Transverse colon (tissue), 4 donors: ENCODE measurements around the gene LRRC14B. TPM values are rescaled to one million over a fixed set of nuclear protein-coding genes. Genes with fewer than 3 reads are reported as not detected.

Source experiments
- DNase-seq: peaks from one replicate; pipeline ENCODE4 v3.0.0-alpha.2; 2019
- H3K27ac ChIP-seq, 4 donors: fragments of 200-600 bp; sonication (generic); 2 replicates each; pipeline ENCODE4 v1.5.1; 2016 to 2018; ENCODE audit warnings: inconsistent platforms in 4 of 4
- H3K27me3 ChIP-seq: fragments of 200-600 bp; sonication (generic); 2 replicates; pipeline ENCODE4 v1.5.1; 2017; ENCODE audit warnings: inconsistent platforms
- H3K36me3 ChIP-seq, 4 donors: fragments of 200-600 bp; sonication (generic); 2 replicates each; pipeline ENCODE4 v1.5.1; 2017 to 2019; ENCODE audit warnings: inconsistent platforms in 4 of 4
- H3K4me1 ChIP-seq, 4 donors: fragments of 200-600 bp; sonication (generic); 2 replicates each; pipeline ENCODE4 v1.5.1; 2017 to 2020; ENCODE audit warnings: inconsistent platforms in 4 of 4
- H3K4me3 ChIP-seq, 4 donors: fragments of 200-600 bp; sonication (generic); 1 replicate in 1 of 4; 2 replicates in 3 of 4; pipeline versions ENCODE4 v1.5.1 to v1.6.1; 2017 to 2019; ENCODE audit warnings: inconsistent platforms in 4 of 4
- H3K9me3 ChIP-seq, 2 donors: fragments of 200-600 bp; sonication (generic); 2 replicates each; pipeline ENCODE4 v1.5.1; 2017 to 2019; ENCODE audit warnings: inconsistent platforms in 2 of 2
- EP300 ChIP-seq: sonication (generic); formaldehyde crosslinking; IDR thresholded peaks from one replicate; pipeline ENCODE4 v1.6.1; 2017; ENCODE audit warnings: antibody characterized with exemption, low read depth
- POLR2A ChIP-seq: fragments of 450-650 bp; IDR thresholded peaks from one replicate; pipeline ENCODE4 v1.6.1; 2016; ENCODE audit warnings: antibody characterized with exemption, mild to moderate bottlenecking, moderate library complexity
- POLR2AphosphoS5 ChIP-seq, 3 donors: sonication (generic); formaldehyde crosslinking; IDR thresholded peaks; one replicate each; pipeline ENCODE4 v1.6.1; 2016; ENCODE audit warnings: antibody characterized with exemption in 3 of 3
- WGBS, 2 donors: methylation state at CpG; one replicate each; pipeline ENCODE4 v1.1.5; 2018; ENCODE audit warnings: low coverage in 1 of 2; 5-methylcytosine and 5-hydroxymethylcytosine counted together
- in situ Hi-C, 4 donors: fragments of 200-750 bp; cut with MboI; loops; one replicate each; pipeline versions ENCODE4 v1.15.0 to v1.15.1; 2017; ENCODE audit warnings: low sequenced_read_pairs in 3 of 4, low pct_ligation_motif_present in 1 of 4, low pct_unique_long_range_greater_than_20kb in 1 of 4
- intact Hi-C: fragments of 100-400 bp; cut with DNase I; formaldehyde crosslinking; loops from one replicate; pipeline ENCODE4 v1.15.1; 2023; ENCODE audit warnings: low total_unique reads
- total RNA-seq, 4 donors: library from RNA; depleted of rRNA; stranded (reverse); fragments of >200 nt; gene quantifications; one replicate each; pipeline ENCODE4 v1.1.0, GENCODE V29; 2016
- TF ChIP-seq, protein P1 (sequence below), 5 experiments: fragments of 200-600 bp in 3 of 5; fragments of 450-650 bp in 2 of 5; sonication (generic) in 3 of 5; IDR thresholded peaks; 1 replicate in 2 of 5; 2 replicates in 3 of 5; pipeline ENCODE4 v1.5.1; 2016 to 2017; ENCODE audit warnings: antibody characterized with exemption in 5 of 5, inconsistent platforms in 3 of 5, mild to moderate bottlenecking in 2 of 5, moderate library complexity in 1 of 5

LRRC14B gene
- total RNA-seq, result not detected

DNA sequence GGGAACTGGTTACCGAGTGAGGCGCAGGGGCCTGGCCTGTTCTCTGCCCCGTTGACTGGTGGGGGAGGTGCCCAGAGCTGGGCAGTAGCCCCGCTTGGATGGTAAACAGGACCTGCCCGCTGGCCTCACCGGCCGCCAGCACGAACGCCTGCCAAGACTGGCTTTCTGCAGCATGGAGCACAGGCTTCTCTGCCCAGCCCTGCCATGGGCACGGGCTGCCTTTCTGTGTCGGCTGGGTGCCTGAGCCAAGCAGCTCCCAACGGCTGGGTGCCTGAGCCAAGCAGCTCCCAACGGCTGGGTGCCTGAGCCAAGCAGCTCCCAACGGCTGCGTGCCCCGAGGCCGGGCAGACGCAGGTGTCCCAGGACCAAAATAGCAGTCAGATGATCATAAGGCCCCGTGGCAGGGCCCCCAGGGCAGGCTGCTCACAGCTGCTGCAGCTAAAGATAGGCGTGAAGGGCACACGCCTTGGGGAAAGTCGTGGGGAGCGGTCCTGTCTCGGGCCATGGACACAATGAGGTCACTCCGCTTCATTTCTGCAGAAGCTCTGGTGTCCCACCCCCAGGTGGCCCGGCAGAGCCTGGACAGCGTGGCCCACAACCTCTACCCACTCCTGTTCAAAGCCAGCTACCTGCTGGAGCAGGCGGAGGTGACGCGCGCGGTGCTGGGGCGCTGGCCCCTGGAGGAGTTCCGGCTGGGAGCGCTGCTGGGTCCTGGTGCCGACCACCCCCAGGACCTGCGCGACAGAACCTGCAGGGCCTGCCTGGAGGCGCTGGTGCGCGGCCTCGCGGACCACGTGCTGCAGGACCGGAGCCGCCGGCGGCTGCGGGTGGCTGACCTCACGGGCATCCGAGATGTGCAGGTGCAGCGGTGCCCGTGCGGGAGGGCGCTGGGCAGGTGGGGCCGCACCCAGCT lies at the start of gene LRRC14B:
TSS of gene LRRC14B (plus strand) at position 460 of the 913 bp plus-strand sequence. CDS start at position 504, 44 bp downstream.
- H3K4me3 ChIP-seq, result peak within 1 kb of the TSS in 1 of 4 donors; percentile 8
- 9% methylated on average over 35 of the region's 56 CpGs; no CpG with 5 or more reads in 1 of the 2 donors for WGBS, 2 donors
- peaks cover 24% of the 10 kb centered on the region for H3K27me3 ChIP-seq
- H3K9me3 ChIP-seq, result no peaks in the 10 kb centered on the region
- H3K4me1 ChIP-seq, result peaks cover 4 to 17% (median 14%) of the 10 kb centered on the region in 4 donors
- in situ Hi-C loops (no loop called here), intact Hi-C loops (no loop called here)
- H3K27ac ChIP-seq, result peak within 1 kb of the TSS in 2 of 4 donors; percentile 39 to 69
- H3K36me3 ChIP-seq, result no peaks in the 10 kb centered on the region
- TF ChIP-seq, protein P1, sequence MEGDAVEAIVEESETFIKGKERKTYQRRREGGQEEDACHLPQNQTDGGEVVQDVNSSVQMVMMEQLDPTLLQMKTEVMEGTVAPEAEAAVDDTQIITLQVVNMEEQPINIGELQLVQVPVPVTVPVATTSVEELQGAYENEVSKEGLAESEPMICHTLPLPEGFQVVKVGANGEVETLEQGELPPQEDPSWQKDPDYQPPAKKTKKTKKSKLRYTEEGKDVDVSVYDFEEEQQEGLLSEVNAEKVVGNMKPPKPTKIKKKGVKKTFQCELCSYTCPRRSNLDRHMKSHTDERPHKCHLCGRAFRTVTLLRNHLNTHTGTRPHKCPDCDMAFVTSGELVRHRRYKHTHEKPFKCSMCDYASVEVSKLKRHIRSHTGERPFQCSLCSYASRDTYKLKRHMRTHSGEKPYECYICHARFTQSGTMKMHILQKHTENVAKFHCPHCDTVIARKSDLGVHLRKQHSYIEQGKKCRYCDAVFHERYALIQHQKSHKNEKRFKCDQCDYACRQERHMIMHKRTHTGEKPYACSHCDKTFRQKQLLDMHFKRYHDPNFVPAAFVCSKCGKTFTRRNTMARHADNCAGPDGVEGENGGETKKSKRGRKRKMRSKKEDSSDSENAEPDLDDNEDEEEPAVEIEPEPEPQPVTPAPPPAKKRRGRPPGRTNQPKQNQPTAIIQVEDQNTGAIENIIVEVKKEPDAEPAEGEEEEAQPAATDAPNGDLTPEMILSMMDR (IDR thresholded peaks at IDR 0.05), result no peak
- no peak for TF ChIP-seq POLR2A
- TF ChIP-seq POLR2AphosphoS5 (IDR thresholded peaks at IDR 0.05), result no peak
- no peak for TF ChIP-seq EP300
- peak; percentile 44 for DNase-seq

DNA sequence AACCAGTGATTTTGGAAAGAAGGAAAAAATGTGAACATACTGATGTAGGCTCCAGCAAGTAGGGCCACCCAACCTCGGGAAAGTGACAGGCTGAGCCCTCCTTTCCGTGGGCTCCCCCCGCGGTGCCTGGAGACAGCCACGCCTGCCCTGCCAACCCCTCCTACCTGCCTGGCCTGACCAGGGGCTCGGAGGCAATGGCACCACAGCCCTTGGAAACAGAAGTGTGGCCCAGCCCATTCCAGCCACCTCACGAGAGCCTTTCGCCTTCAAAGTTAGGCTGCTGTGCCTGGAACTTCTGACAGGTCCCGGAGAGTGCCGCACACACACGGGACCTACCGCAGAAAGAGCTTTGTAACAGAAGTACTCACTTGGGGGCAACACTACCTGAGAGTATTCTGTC lies 49.5 kb upstream of the LRRC14B start:
- in situ Hi-C loops, result no loop called here
- no peak overlapping the region for H3K4me3 ChIP-seq
- intact Hi-C loops, result no loop called here
- DNase-seq, result no peak
- TF ChIP-seq POLR2A, result no peak
- no peak for TF ChIP-seq EP300
- no peak for TF ChIP-seq POLR2AphosphoS5 (IDR thresholded peaks at IDR 0.05)
- H3K9me3 ChIP-seq, result no peaks in the 10 kb centered on the region
- H3K4me1 ChIP-seq, result no peaks in the 10 kb centered on the region
- WGBS, 2 donors, result 60 to 84% methylated on average over 2 to 12 of the region's 12 CpGs
- H3K27ac ChIP-seq, result no peak overlapping the region
- no peaks in the 10 kb centered on the region for H3K27me3 ChIP-seq
- no peaks in the 10 kb centered on the region for H3K36me3 ChIP-seq

DNA sequence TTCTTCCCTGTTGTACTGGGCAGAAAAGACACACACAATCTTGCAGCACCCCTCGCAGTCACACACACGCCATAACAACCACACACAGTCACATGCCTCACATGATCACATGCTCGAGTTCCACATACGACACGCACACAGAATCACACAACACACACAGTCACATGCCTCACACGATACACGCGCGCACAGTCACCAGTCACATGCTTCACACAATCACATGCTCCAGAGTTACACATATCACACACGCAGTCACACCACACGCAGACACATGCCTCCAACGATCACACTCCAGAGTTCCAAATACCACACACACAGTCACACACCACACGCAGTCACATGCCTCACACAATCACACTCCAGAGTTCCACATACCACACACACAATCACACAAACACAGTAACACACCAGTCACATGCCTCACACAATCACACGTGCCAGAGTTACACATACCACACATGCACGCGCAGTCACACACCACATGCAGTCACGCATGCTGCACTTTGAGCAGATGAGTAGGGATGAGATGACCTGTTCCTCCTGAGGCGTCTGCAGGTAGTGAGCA lies 49.0 kb upstream of the LRRC14B start:
- 85 to 90% methylated on average over 5 to 18 of the region's 18 CpGs for WGBS, 2 donors
- TF ChIP-seq EP300, result no peak
- TF ChIP-seq, protein P1 (IDR thresholded peaks at IDR 0.05), result no peak
- no peak for TF ChIP-seq POLR2A
- intact Hi-C loops (no loop called here), in situ Hi-C loops (no loop called here)
- Histone ChIP-seq H3K4me3 (no peak overlapping the region), H3K9me3 (peaks cover 3 to 5% of the 10 kb centered on the region in 2 donors), H3K4me1 (no peaks in the 10 kb centered on the region), H3K27ac (no peak overlapping the region), H3K36me3 (no peaks in the 10 kb centered on the region), H3K27me3 (no peaks in the 10 kb centered on the region)
- no peak for DNase-seq

DNA sequence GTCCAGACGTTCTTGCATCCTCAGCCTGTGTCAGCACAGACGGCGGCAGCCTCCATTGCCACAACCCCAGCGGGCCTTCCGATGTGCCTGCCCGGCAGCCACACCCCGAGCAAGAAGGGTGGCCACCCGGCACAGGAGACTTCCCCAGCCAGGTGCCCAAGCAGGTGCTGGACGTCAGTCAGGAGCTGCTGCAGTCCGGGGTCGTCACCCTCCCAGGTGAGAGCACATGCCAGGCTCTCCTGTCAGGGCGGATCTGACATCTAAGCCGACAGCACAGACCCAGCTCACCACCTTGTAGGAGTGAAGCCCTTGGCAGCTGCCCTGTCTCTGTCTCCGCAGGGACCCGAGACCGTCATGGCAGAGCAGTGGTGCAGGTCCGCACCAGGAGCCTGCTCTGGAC lies 48.3 kb upstream of the LRRC14B start:
- peaks cover 10% of the 10 kb centered on the region in 2 donors for H3K9me3 ChIP-seq
- TF ChIP-seq POLR2AphosphoS5 (IDR thresholded peaks at IDR 0.05) (no peak), POLR2A (no peak), EP300 (no peak)
- TF ChIP-seq, protein P1 (IDR thresholded peaks at IDR 0.05), result no peak
- no peaks in the 10 kb centered on the region for H3K4me1 ChIP-seq
- intact Hi-C loops, result no loop called here
- WGBS, 2 donors, result 85% methylated on average over 9 of the region's 17 CpGs; no CpG with 5 or more reads in 1 of the 2 donors
- no peak overlapping the region for H3K4me3 ChIP-seq
- H3K27me3 ChIP-seq, result no peaks in the 10 kb centered on the region
- in situ Hi-C loops, result no loop called here
- H3K36me3 ChIP-seq, result no peaks in the 10 kb centered on the region
- H3K27ac ChIP-seq, result no peak overlapping the region
- no peak for DNase-seq
